ENCODE measurements around the gene NCAPD2. TPM values are rescaled to one million over a fixed set of nuclear protein-coding genes. Genes with fewer than 3 reads are reported as not detected.

The NCAPD2 gene
- total and polyA plus RNA-seq, 10 donors: 12.0 to 49.2 (median 37.2) TPM

DNA sequence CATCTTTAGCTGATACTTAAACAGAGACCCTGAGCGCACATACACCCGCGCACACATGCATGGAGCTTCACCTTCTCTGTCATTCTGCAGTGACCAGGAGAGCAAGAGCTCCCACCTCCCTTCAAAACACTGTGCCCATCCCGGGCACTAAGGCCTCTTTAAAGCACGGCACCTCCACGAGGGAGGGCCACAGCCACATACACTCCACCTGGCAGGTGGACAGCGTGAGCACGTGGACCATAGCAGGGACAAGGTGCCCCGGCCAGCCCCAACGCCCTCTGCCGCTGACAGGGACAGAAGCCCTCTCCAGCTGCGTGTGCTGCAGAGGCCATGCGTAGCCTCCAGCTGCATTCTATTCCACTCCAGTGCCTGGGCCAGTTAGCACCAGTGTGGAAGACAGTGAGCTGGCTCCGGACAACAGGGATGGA lies 45.8 kb downstream of the NCAPD2 start:
- DNase-seq: no peak
- peaks cover 50 to 83% (median 76%) of the 10 kb centered on the region in 6 donors for H3K4me1 ChIP-seq
- TF ChIP-seq POLR2AphosphoS5 (IDR thresholded peaks at IDR 0.05) (peak in 1 of 3 donors; percentile 3), CTCF (IDR thresholded peaks at IDR 0.05 in 8 of 11, conservative IDR thresholded peaks at IDR 0.05 in 3 of 11) (no peak)
- H3K4me3 ChIP-seq: no peak overlapping the region
- no peaks in the 10 kb centered on the region for H3K27me3 ChIP-seq (replicated peaks in 1 of 7)
- no peaks in the 10 kb centered on the region for H3K9me3 ChIP-seq
- intact Hi-C loops (cut with DNase I; ENCODE audit: low total_unique reads): loop anchor here (5.0 to 10.0 kb wide), 2 partner anchors 117 to 205 kb away; no protein-coding TSS in a partner anchor
- H3K36me3 ChIP-seq: peaks cover 0 to 87% (median 40%) of the 10 kb centered on the region in 6 donors
- WGBS, 5 donors: 75 to 92% (median 83%) methylated on average over 6 to 14 of the region's 14 CpGs
- peak overlapping the region; percentile 58 to 98 (median 74) for H3K27ac ChIP-seq

DNA sequence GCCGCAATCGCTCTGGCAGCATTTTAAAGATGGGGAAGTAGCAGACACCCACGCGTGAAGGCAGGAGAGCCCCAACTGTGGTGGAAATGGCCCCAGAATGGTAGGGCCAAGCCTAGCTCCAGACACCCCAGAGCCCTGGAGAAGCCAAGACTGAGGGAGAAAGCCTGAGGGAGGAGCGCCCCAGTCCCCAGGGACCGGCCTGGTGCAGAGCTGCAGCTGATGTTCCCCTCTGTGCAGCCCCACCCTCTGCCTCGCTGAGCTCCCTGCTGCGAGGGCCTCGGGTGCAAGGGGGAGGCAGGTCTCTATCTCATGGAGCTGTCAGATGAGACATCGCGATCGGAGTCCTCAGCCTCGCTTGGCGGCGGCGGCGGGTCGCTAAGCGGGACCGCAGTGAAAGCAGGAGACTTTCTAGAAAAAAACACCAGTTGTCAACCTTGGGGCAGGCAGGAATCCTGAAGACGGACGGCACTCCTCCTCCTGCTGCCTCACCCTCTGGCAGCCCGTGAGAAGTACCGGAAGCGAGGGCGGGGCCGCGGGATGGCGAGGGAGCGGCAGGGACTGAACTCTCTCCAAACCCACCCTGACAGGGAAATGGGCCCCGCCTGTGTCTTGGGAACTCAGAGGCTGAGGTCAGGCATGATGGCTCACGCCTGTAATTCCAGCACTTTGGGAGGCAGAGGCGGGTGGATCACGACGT lies 46.4 kb downstream of the NCAPD2 start:
- DNase-seq: peak; percentile 92
- Histone ChIP-seq H3K27ac (peak overlapping the region; percentile 58 to 98 (median 74)), H3K4me1 (peaks cover 50 to 80% (median 76%) of the 10 kb centered on the region in 6 donors), H3K9me3 (no peaks in the 10 kb centered on the region), H3K4me3 (peak overlapping the region in 4 of 8 donors; percentile 2 to 50 (median 15)), H3K36me3 (peaks cover 0 to 93% (median 44%) of the 10 kb centered on the region in 6 donors), H3K27me3 (replicated peaks in 1 of 7) (no peaks in the 10 kb centered on the region)
- intact Hi-C loops (cut with DNase I; ENCODE audit: low total_unique reads): loop anchor here (10.0 kb wide), 1 partner anchor 206 kb away; no protein-coding TSS in a partner anchor
- TF ChIP-seq POLR2A (IDR thresholded peaks at IDR 0.05) (no peak), POLR2AphosphoS5 (IDR thresholded peaks at IDR 0.05) (peak; percentile 76 to 88 (median 86)), CTCF (IDR thresholded peaks at IDR 0.05 in 8 of 11, conservative IDR thresholded peaks at IDR 0.05 in 3 of 11) (no peak)
- 14 to 28% (median 19%) methylated on average over 28 to 35 of the region's 35 CpGs for WGBS, 5 donors

GRCh38 chr12:6541371-6542165 lies 47.7 kb downstream of the NCAPD2 start:
- 89 to 93% (median 91%) methylated on average over 17 to 26 of the region's 26 CpGs for WGBS, 5 donors
- Histone ChIP-seq H3K27ac (peak overlapping the region in 7 of 8 donors; percentile 46 to 98 (median 75)), H3K4me1 (peaks cover 38 to 68% (median 63%) of the 10 kb centered on the region in 6 donors), H3K9me3 (no peaks in the 10 kb centered on the region), H3K36me3 (peaks cover 0 to 95% (median 48%) of the 10 kb centered on the region in 6 donors), H3K4me3 (no peak overlapping the region), H3K27me3 (replicated peaks in 1 of 7) (no peaks in the 10 kb centered on the region)
- DNase-seq: no peak
- TF ChIP-seq POLR2A (IDR thresholded peaks at IDR 0.05) (no peak), POLR2AphosphoS5 (IDR thresholded peaks at IDR 0.05) (peak in 2 of 3 donors; percentile 17 to 61)
- intact Hi-C loops (cut with DNase I; ENCODE audit: low total_unique reads): loop anchor here (10.0 kb wide), 1 partner anchor 207 kb away; no protein-coding TSS in a partner anchor

GRCh38 chr12:6542209-6543009 lies 48.5 kb downstream of the NCAPD2 start:
- no peak for DNase-seq
- peaks cover 0 to 95% (median 48%) of the 10 kb centered on the region in 6 donors for H3K36me3 ChIP-seq
- no peaks in the 10 kb centered on the region for H3K27me3 ChIP-seq (replicated peaks in 1 of 7)
- peaks cover 33 to 65% (median 57%) of the 10 kb centered on the region in 6 donors for H3K4me1 ChIP-seq
- H3K27ac ChIP-seq: peak overlapping the region in 7 of 8 donors; percentile 31 to 98 (median 75)
- 61 to 75% (median 68%) methylated on average over 13 of the region's 13 CpGs for WGBS, 5 donors
- intact Hi-C loops (cut with DNase I; ENCODE audit: low total_unique reads): loop anchor here (10.0 kb wide), 1 partner anchor 208 kb away; no protein-coding TSS in a partner anchor
- TF ChIP-seq POLR2AphosphoS5 (IDR thresholded peaks at IDR 0.05) (peak in 2 of 3 donors; percentile 48 to 61), POLR2A (IDR thresholded peaks at IDR 0.05) (no peak)
- no peak overlapping the region for H3K4me3 ChIP-seq
- H3K9me3 ChIP-seq: no peaks in the 10 kb centered on the region

Measured in spleen (tissue), 11 donors.